Measurements from ENCODE around the gene WNK1.
A peak's percentile ranks its signal among the peaks of the same experiment; 100 is the strongest.

The WNK1 gene

GRCh38 chr12:774051-774614 lies 21.8 kb downstream of the WNK1 start (continued):
- no peak for TF ChIP-seq ZNF280C (tag by site-specific recombination; IDR thresholded peaks at IDR 0.05)
- TF ChIP-seq ZNF639 (tag by site-specific recombination; IDR thresholded peaks at IDR 0.05): no peak
- TF ChIP-seq ZFP3 (tag by site-specific recombination; IDR thresholded peaks at IDR 0.05; ENCODE audit: low read depth): no peak
- no peak for TF ChIP-seq ZNF18 (tag by site-specific recombination; IDR thresholded peaks at IDR 0.05)
- no peak for TF ChIP-seq ZNF548 (tag by site-specific recombination; IDR thresholded peaks at IDR 0.05)
- no peak for TF ChIP-seq MYNN (tag by site-specific recombination; IDR thresholded peaks at IDR 0.05; ENCODE audit: borderline replicate concordance)
- TF ChIP-seq ZNF777 (tag by site-specific recombination; IDR thresholded peaks at IDR 0.05; ENCODE audit: borderline replicate concordance): no peak
- no peak for TF ChIP-seq ZNF514 (tag by site-specific recombination; IDR thresholded peaks at IDR 0.05)
- no peak for TF ChIP-seq ZNF214 (tag by site-specific recombination; IDR thresholded peaks at IDR 0.05; ENCODE audit: borderline replicate concordance)
- no peak for TF ChIP-seq ZNF580 (tag by site-specific recombination; IDR thresholded peaks at IDR 0.05)
- no peak for TF ChIP-seq ZNF670 (tag by site-specific recombination; IDR thresholded peaks at IDR 0.05; ENCODE audit: low read depth)
- peak; percentile 94 for TF ChIP-seq ZNF692 (tag by site-specific recombination; IDR thresholded peaks at IDR 0.05)
- TF ChIP-seq ZNF335 (tag by site-specific recombination; conservative IDR thresholded peaks at IDR 0.05): no peak; the same call in none of the 2 replicates
- TF ChIP-seq ZNF280D (tag by site-specific recombination; IDR thresholded peaks at IDR 0.05): no peak
- TF ChIP-seq ZNF654 (tag by site-specific recombination; IDR thresholded peaks at IDR 0.05; ENCODE audit: low read depth): no peak
- TF ChIP-seq ZIC2 (tag by site-specific recombination; IDR thresholded peaks at IDR 0.05): no peak
- TF ChIP-seq HOXA7 (CRISPR knock-in tag; IDR thresholded peaks at IDR 0.05; ENCODE audit: borderline replicate concordance): no peak
- no peak for TF ChIP-seq ZNF341 (tag by site-specific recombination; IDR thresholded peaks at IDR 0.05; ENCODE audit: low read depth)
- TF ChIP-seq HOXC10 (CRISPR knock-in tag; IDR thresholded peaks at IDR 0.05): no peak
- TF ChIP-seq ZSCAN16 (tag by site-specific recombination; IDR thresholded peaks at IDR 0.05): no peak
- TF ChIP-seq ZNF521 (tag by site-specific recombination; IDR thresholded peaks at IDR 0.05): no peak
- no peak for TF ChIP-seq ZNF571 (tag by site-specific recombination; IDR thresholded peaks at IDR 0.05)
- TF ChIP-seq ZBTB7A (tag by site-specific recombination; IDR thresholded peaks at IDR 0.05; ENCODE audit: low read depth): no peak
- no peak for TF ChIP-seq ZNF48 (tag by site-specific recombination; IDR thresholded peaks at IDR 0.05)
- peak; percentile 84; the same call in 1 of the 2 replicates for TF ChIP-seq ZNF660 (tag by site-specific recombination; IDR thresholded peaks at IDR 0.05)

Data from HEK293 (cell line).